Measurements from ENCODE around the gene FOSB. TPM values are rescaled to one million over a fixed set of nuclear protein-coding genes. Genes with fewer than 3 reads are reported as not detected.
"Not testable (repeated sequence)": the region's sequence is repeated elsewhere in the genome, so short reads cannot be mapped to it uniquely, and the experiment has no call there.

FOSB gene
- 10 to 100 TPM in 1 of 2 donors, 1 to 10 TPM in 1; 4.4 to 46.0 TPM for total RNA-seq
- long read RNA-seq, partial matches to known transcripts, result 0 of 6 reads
- long read RNA-seq, other reads (novel, unspliced or antisense), result 6 of 6 reads

DNA sequence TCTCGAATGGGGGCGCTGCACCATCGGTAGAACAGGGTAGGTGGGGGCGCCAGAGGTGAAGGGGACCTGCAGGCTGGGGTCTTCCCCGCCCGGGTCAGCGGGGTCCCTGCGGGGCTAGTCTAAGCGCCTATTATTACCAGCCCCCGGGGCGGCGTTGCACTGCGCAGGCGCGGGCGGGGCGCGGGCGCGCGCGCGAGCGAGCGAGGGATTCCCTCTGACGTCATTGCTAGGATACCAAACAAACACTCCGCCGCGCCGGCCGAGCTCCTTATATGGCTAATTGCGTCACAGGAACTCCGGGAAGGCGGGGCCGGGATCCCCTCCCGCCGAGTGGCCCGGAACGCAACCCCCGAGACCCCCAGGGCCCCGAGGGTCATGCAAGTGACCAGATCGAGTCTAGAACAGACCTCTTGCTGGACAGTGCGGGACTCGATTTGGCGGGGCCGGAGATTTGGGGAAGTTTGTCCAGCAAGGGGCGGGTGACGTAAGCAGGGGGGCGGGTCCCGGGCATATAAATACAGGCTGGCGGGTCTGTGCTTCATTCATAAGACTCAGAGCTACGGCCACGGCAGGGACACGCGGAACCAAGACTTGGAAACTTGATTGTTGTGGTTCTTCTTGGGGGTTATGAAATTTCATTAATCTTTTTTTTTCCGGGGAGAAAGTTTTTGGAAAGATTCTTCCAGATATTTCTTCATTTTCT lies at the start of gene FOSB:
Gene FOSB, plus strand, starts transcription at position 541 of the 703 bp plus-strand sequence. CDS start 591 bp downstream, outside the sequence.
- peak; percentile 94 to 96 for DNase-seq
- ATAC-seq, result peak; percentile 68

DNA sequence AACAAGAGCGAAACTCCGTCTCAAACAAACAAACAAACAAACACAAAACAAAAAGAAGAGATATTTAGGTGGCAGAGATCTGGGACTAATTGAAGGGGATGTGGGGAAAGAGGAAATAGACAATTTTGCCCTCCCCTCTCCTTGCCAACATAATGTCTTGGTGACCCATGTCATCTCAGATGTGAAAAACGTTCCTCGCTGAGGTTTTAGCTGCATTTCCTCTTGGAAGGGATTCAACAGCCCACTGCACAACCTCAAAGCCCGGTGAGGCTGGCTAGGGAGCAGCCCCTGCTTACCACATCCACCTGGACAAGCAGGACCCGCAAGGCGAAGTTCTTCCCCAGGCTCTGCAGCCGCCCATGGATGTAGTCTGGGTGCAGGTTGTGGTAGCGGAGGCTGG lies 49.0 kb upstream of the FOSB start:
- intact Hi-C loops (cut with DNase I, micrococcal nuclease), result no loop called here
- no peak for DNase-seq

More for the DNA sequence above, at the start of gene FOSB:
- intact Hi-C loops (cut with DNase I, micrococcal nuclease), result no loop called here

DNA sequence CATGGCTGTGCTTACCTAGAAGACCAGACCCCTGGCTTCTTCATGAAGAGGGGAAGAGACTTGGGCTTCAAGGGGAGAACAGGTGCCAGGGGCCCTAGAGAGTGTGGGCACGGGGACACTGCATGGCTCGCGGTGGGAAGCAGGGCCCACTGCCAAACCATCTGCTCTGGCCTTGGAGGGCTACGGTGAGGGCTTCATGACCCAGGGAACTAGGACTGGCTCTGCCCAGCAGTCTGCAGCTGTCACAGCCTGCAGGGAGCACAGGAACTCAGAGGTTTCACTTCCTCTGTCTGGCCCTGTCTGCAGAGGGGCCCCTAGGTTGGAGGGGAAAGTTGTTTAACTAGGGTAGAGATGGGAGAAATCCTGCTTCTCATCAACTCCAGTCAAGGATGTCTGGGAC lies 48.4 kb upstream of the FOSB start:
- ATAC-seq (no peak), DNase-seq (peak in 1 of 2 donors; percentile 41)
- intact Hi-C loops (cut with DNase I, micrococcal nuclease), result no loop called here

More for the DNA sequence above, 49.0 kb upstream of the FOSB start:
- ATAC-seq, result no peak

DNA sequence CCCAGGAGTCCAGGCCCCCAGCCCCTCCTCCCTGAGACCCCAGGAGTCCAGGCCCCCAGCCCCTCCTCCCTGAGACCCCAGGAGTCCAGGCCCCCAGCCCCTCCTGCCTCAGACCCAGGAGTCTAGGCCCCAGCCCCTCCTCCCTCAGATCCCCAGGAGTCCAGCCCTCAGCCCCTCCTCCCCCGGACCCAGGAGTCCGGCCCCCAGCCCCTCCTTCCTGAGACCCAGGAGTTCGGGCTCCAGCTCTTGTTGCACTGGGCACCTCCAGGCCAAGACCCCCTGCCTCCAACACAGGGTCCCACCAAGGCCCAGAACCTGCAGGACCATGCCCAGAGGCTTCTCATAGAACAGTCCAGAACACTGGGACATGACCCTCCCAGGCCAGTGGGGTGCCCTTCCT lies 47.9 kb upstream of the FOSB start:
- no peak for ATAC-seq
- no peak for DNase-seq
- intact Hi-C loops (cut with DNase I, micrococcal nuclease), result no loop called here

DNA sequence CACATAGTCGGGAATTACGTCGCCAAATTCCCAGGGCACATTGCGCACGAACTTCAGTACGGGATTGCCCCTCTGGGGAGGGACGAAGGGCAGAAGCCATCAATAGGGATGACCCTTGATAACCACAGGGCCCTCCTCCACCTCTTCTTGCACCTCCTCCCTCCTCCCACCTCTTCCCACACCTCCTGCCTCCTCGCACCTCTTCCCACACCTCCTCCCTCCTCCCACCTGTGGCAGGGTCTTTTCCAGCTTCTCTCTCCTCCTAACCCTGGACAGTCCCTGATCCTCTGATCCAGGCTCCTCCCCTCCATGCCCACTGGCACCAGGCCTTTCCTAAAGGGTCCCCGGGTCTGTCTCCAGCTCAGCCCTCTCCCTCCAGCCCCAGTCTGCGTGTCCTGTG lies 47.4 kb upstream of the FOSB start:
- intact Hi-C loops (cut with DNase I, micrococcal nuclease), result no loop called here
- DNase-seq (no peak), ATAC-seq (no peak)

DNA sequence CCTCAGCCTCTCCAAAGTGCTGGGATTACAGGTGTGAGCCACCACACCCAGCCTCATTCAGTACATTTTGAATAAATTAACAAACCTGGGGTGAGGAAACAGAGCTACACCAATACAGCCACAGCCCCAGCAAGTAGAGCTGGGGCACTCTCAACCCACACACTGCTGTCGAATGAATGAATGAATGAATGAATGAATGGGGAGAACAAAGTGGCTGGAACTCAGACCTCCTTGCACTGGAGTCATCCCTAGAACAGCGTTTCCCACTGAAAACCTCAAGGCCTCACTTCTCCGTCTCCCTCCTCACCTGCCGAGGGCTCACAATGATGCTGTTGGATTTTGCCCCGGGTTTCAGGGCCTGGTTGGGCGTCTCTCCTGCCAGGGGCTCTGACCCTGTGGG lies 46.9 kb upstream of the FOSB start:
- ATAC-seq (no peak), DNase-seq (no peak)

DNA sequence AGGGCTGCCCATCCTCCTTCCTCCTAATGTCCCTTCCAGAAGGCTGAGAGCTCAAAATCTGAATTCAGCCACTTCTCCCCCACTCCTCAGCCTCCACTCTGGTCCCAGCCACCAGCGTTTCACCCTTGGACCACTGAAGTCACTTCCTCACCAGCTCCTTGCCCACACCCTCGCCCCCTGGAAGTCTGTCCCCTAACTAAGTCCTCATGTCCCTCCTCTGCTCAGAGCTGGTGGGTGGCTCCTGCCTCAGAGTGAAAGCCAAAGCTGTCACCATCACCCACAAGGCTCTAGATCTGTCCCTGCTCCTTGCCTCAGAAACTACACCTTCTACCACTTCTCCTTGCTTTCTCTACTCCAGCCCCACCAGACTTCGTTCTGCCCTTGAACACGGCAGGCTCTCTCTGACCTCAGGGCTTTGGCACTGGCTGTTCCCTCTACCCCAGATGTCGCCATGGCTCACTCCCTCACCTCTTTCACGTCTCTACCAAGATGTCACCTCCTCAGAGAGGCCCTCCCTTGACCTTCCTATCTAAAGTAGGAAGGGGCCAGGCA lies 45.8 kb upstream of the FOSB start:
- DNase-seq (no peak), ATAC-seq (no peak)
- intact Hi-C loops (cut with DNase I, micrococcal nuclease), result no loop called here

More for the DNA sequence above, 46.9 kb upstream of the FOSB start:
- intact Hi-C loops (cut with DNase I, micrococcal nuclease), result no loop called here

DNA sequence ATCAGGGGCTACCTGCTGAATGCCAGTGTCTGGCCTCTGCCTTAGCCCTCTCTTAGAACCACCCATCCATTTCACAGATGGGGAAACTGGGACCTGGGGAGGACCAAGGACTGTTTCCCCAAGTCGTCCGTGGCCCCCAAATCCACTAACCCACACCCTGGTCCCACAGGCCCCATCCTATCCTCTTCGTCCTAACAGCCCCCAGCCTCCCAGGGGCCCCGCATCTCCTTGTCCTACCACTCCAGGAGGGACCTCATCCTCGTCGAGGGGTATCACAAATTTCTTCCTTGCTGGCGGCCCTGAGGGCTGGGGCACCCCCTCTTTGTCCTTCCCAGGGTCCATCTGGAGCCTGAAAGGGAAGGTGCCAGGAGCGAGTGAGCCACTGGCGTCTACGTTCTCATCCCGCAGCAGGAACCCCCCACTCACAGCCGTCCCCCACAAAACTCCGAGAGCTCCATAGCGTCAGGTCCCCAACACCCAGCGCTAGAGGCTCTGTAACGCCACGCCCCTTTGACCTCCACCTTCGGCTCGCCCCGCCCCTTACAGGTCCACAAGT lies 44.7 kb upstream of the FOSB start:
- DNase-seq (peak in 1 of 2 donors; percentile 29), ATAC-seq (no peak)
- intact Hi-C loops (cut with DNase I, micrococcal nuclease), result no loop called here

DNA sequence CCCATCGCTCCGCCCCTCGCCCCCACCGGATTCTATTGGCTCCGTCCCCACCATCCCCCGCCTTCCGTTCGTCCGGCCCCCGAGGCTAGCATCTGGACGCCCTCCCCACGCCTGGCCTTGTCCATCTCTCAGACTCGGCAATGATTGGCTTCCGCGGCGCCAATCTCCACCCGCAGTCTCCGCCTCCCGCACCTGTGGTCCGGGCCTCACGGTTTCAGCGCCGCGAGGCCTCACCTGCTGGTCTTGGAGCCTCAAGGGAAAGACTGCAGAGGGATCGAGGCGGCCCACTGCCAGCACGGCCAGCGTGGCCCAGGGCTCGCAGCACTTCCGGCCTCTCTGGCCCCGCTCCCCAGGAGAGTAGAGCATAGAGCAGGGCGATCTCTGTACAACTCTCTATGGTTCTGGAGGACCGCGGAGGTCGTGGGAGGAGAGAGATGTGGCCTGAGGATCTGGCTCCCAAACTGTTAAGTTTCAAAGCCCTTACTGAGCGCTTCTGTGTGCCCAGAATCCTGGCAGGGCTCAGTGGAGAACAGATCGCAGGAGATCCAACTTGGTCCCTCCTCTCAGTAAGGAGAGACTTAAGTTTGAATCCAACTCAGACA lies 44.1 kb upstream of the FOSB start, which contains the start of gene ERCC1:
Gene ERCC1, minus strand, starts transcription at position 329 of the 602 bp plus-strand sequence. CDS start 543 bp downstream, outside the sequence.
- peak; percentile 89 for ATAC-seq
- peak; percentile 99 to 100 for DNase-seq
- intact Hi-C loops (cut with DNase I, micrococcal nuclease), result no loop called here

DNA sequence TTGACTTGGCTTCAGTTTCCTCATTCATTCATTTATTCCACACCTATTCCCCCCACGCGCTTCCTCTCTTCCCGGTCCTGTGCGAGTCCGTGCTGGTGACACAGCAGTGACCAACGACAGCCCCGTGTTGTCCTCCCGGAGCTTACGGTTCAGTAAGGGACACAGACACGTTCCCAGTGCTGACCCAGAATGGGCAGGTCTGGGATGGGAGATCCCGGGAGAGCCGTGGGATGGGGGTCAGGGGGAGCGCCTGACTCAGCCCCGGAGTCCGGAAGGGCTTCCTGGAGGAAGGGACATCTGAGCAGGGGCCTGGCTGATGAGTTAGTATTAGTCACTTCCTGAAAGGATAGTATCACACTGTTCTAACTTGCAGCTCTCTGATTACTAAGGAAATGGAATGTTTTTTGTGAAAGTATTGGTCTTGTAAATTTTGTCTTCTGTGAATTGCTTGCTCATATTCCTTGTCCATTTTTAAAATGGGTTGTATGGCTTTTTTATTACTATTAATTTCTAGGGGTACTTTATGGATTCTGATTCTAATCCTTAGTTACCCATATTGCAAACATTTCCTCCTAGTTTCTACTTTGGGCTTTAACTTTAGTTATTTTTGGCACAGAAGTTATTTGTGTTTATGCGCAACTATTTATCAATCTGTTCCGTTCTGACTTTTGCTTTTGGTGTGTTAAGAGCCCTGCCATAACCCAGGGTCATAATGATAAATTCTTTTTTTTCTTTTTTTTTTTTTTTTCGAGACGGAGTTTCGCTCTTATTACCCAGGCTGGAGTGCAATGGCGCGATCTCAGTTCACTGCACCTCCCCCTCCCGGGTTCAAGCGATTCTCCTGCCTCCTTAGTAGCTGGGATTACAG lies 43.4 kb upstream of the FOSB start:
- ATAC-seq (peak; percentile 57), DNase-seq (peak; percentile 58 to 79)
- intact Hi-C loops (cut with DNase I, micrococcal nuclease), result no loop called here

DNA sequence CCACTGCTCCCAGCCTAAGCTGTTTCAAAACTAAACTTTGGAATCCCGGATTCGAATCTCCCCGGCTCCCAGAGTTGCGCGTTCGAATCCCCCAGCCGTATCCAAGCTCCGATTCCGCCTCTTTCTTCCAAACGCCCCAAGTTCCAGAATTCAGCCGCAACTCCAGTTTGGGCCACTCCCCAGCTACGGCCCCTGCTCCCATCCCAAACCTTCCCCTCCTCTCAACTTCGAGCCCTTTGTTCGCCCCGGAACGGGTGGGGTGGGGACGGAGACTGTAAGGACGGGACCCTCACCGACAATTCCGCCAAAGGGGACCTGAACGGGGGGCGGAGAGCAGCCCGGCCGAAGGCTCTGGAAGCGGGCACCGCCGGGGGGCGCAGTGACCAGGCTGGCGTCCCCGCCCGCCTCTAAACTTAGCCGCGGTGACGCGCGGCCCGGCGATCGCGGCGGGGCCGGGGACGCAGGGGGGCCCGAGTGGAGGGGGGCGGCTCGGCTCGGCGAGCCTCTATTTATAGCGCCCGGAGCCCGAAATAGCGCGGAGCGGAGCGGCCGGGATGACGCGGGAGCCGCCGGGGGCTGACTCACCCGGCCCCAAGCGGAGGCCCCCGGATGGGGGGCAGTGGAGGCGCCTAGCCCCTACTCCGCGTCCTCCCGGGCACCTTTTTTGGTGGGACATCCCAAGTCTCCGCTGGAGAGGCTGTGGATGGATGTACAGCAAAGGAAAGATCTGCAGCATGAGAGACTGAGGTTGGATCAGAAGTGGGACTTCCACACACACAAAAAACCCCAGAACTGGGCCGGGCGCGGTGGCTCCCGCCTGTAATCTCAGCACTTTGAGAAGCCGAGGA lies 39.2 kb upstream of the FOSB start:
- intact Hi-C loops (cut with DNase I, micrococcal nuclease), result no loop called here
- DNase-seq (peak in 1 of 2 donors; percentile 44), ATAC-seq (no peak)

DNA sequence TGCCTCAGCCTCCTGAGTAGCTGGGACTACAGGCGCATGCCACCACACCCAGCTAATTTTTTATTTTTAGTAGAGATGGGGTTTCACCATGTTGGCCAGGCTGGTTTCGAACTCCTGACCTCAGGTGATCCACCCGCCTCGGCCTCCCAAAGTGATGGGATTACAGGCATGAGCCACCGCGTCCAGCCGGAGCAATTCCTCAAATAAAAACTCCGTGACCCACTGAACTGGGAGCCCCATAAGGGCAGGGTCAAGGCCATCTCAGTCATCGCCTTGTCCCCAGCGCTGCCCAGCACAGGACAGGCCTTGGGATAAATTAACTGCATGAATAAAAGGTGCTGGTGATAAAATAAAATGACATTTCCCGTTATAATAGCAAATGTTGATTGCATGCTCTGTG lies 37.9 kb upstream of the FOSB start:
- ATAC-seq; intact Hi-C loops (cut with DNase I, micrococcal nuclease); DNase-seq: not testable (repeated sequence)

DNA sequence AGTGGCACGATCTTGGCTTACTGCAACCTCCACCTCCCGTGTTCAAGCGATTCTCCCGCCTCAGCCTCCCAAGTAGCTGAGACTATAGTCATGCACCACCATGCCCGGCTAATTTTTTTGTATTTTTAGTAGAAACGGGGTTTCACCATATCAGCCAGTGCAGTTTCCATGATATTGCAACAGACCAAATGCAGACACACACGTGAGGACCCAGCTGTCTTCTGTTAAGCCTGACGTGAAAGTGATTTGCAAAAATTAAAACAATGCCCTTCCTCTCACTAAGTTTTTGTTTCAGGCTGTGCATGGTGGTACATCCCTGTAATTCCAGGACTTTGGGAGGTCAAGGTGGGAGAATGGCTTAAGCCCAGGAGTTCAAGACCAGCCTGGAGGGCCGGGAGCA lies 36.8 kb upstream of the FOSB start:
- intact Hi-C loops (cut with DNase I, micrococcal nuclease); DNase-seq; ATAC-seq: not testable (repeated sequence)

DNA sequence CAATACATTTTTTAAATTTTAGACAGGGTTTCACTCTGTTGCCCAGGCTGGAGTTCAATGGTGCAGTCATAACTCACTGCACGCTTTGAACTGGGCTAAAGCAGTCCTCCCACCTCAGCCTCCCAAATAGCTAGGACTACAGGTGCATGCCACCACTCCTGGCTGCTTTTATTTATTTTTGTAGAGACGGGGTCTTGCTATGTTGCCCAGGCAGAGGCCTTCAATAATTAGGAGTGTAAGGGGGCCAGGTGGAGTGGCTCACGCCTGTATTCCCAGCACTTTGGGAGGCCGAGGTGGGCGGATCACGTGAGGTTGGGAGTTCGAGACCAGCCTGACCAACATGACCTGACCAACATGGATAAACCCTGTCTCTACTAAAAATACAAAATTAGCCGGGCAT lies 35.3 kb upstream of the FOSB start:
- ATAC-seq; intact Hi-C loops (cut with DNase I, micrococcal nuclease); DNase-seq: not testable (repeated sequence)

DNA sequence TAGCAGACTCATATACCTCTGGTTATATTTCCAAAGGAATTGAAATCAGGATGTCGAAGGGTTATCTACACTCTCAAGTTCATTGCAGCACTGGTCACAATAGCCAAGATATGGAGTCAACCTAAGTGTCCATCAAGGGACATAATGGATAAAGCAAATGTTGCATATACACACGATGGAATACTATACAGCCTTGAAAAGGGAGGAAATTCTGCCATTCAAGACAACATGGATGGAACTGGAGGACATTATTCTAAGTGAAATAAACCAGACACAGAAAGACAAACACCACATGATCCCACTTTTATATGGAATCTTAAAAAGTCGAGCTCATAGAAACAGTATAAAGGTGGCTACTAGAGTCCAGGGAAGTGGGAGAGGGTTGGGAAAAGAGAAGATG lies 30.5 kb upstream of the FOSB start:
- intact Hi-C loops (cut with DNase I, micrococcal nuclease), result loop anchor here in 1 of 2 donors (5.0 kb wide), 1 partner anchor 40 kb away; no protein-coding TSS in a partner anchor
- DNase-seq, result no peak
- ATAC-seq, result no peak

DNA sequence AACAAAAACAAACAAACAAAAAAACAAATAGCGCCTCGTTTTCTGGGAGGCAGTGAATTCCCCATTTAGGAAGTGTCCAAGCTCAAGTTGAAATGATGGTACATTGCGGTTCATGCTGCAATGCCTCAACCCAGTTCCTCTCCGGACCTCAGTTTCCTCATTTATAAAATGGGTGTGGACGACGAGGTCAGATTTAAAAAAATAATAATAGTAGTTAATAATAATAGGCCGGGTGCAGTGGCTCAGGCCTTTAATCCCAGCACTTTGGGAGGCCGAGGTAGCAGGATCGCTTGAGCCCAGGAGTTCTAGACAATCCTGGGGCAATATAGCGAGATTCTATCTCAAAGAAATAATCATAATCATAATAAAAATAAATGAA lies 28.6 kb upstream of the FOSB start:
- intact Hi-C loops (cut with DNase I, micrococcal nuclease), result loop anchor here (2.0 to 5.0 kb wide), 2 partner anchors 38 to 40 kb away; no protein-coding TSS in a partner anchor
- ATAC-seq (no peak), DNase-seq (no peak)

DNA sequence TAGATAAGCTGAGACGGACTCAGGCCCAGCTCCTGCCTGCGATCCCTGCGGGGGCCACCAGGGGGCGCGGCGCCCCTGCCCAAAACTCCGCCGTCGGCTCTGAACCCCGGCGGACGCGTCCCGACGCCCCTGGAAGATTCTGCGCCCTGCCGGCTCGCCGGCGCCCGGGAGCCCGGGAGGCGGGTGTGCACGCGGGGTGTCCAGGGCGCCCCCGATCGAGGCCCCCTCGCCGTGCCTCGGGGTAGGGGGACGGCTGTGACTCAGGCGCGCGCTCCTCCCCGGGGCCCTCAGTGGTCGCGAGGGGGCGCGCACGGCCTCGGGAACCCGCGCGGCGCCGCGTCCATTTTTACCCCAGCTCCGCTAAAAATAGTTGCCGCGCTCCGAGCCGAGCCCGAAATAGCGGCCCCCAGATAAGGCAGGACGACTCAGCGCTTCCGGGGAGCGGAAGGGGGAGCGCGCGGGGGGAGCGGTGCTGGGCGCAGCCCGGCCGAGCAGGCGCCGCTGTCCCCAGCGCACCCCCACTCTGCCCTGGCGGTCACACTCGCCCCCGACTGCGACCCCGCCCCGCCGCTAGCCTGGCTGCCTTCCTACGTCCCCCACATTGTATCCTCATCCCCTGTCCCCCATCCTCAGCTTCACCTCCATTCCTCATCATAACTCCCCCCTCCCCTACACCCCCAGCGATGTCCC lies 28.1 kb upstream of the FOSB start:
- intact Hi-C loops (cut with DNase I, micrococcal nuclease), result loop anchor here (2.0 to 5.0 kb wide), 2 partner anchors 38 to 39 kb away; no protein-coding TSS in a partner anchor
- ATAC-seq (peak; percentile 38), DNase-seq (peak; percentile 80 to 86)
